SK-N-SH treated with all-trans-retinoic acid at 6 μM for 48 hours (cell line): ENCODE measurements around the gene MLST8.

Experiments
- ESRRG ChIP-seq: fragments of 250-450 bp; sonication (Bioruptor Pico); IDR thresholded peaks from 2 replicates; pipeline ENCODE4 v1.6.1; 2021; ENCODE audit warnings: mild to moderate bottlenecking
- ISL1 ChIP-seq: fragments of 250-450 bp; sonication (Bioruptor Pico); IDR thresholded peaks from 2 replicates; pipeline ENCODE4 v2.1.2; 2022; ENCODE audit warnings: mild to moderate bottlenecking, moderate library complexity

- TF ChIP-seq ISL1 (CRISPR knock-in tag) (no peak), ESRRG (CRISPR knock-in tag) (no peak)
These were observed 28.9 kb downstream of the MLST8 start for GRCh38 chr16:2233872-2234812.
